ENCODE results near the gene ABT1. TPM values are rescaled to one million over a fixed set of nuclear protein-coding genes. Genes with fewer than 3 reads are reported as not detected.
"Not testable (repeated sequence)": the region's sequence is repeated elsewhere in the genome, so short reads cannot be mapped to it uniquely, and the experiment has no call there.

ABT1 gene
- total RNA-seq: 9.7 to 11.4 TPM (median 10.1 TPM) in 3 replicates
- long read RNA-seq, transcript ABT1-201 (3 exons, 2,949 nt): major isoform, 51 of 52 reads
- long read RNA-seq, partial matches to known transcripts: 0 of 52 reads
- long read RNA-seq, other reads (novel, unspliced or antisense): 1 of 52 reads

DNA sequence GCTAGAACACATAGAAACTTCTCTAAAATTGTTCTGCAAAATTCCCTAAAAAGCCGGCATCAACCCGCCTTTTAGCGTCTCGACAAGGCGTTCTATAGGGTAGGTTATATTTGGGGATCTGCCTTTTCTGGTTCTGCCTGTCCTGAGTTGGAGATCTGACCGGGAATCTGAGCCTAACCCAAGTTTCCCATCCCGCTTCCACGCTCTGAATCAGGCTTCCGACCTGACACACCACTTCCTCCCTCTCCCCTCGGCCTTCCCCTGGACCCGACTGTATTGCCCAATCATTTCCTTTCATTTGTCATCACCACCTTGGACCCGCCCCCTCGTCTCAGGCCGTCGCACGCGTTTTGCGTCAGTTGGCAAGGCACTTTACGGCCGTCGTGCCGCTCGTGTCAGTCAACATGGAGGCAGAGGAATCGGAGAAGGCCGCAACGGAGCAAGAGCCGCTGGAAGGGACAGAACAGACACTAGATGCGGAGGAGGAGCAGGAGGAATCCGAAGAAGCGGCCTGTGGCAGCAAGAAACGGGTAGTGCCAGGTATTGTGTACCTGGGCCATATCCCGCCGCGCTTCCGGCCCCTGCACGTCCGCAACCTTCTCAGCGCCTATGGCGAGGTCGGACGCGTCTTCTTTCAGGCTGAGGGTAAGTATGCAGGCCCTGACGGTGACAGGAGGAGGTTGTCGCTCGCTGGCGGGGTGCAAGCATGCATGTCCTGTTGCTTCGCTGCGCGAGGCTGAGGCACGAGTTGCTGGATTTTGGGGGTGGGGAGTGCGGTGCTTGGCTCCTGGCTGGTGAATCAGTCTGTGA lies at the start of gene ABT1:
TSS of gene ABT1 (plus strand) at position 375 of the 810 bp plus-strand sequence. CDS start at position 405, 30 bp downstream.
- DNase-seq (ENCODE audit: low spot score): peak; percentile 97
- TF ChIP-seq, protein P1, sequence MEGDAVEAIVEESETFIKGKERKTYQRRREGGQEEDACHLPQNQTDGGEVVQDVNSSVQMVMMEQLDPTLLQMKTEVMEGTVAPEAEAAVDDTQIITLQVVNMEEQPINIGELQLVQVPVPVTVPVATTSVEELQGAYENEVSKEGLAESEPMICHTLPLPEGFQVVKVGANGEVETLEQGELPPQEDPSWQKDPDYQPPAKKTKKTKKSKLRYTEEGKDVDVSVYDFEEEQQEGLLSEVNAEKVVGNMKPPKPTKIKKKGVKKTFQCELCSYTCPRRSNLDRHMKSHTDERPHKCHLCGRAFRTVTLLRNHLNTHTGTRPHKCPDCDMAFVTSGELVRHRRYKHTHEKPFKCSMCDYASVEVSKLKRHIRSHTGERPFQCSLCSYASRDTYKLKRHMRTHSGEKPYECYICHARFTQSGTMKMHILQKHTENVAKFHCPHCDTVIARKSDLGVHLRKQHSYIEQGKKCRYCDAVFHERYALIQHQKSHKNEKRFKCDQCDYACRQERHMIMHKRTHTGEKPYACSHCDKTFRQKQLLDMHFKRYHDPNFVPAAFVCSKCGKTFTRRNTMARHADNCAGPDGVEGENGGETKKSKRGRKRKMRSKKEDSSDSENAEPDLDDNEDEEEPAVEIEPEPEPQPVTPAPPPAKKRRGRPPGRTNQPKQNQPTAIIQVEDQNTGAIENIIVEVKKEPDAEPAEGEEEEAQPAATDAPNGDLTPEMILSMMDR (IDR thresholded peaks at IDR 0.05): no peak
- Mint-ChIP-seq H3K9me3 (ENCODE audit: low read depth) (no peaks in the 10 kb centered on the region), H3K4me1 (ENCODE audit: low read depth) (peaks cover 20% of the 10 kb centered on the region), H3K4me3 (ENCODE audit: unreplicated experiment) (no peak within 1 kb of the TSS), H3K27me3 (ENCODE audit: low read depth) (peaks cover 22% of the 10 kb centered on the region), H3K36me3 (ENCODE audit: low read depth) (peaks cover 10% of the 10 kb centered on the region), H3K27ac (ENCODE audit: unreplicated experiment) (no peak within 1 kb of the TSS)

DNA sequence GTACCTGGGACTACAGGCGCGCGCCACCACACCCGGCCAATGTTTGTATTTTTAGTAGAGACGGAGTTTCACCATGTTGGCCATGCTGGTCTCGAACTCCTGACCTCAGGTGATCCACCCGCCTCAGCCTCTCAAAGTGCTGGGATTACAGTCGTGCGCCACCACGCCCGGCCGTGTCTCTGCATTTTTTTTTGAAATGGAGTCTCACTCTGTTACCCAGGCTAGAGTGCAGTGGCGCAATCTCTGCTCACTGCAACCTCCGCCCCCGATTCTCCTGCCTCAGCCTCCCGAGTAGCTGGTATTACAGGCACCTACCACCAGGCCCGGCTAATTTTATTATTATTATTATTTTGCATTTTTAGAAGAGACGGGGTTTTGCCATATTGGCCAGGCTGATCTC lies 49.4 kb upstream of the ABT1 start:
- H3K27ac Mint-ChIP-seq (ENCODE audit: unreplicated experiment); H3K4me3 Mint-ChIP-seq (ENCODE audit: unreplicated experiment); H3K27me3 Mint-ChIP-seq (ENCODE audit: low read depth); H3K9me3 Mint-ChIP-seq (ENCODE audit: low read depth); DNase-seq (ENCODE audit: low spot score): not testable (repeated sequence)
- H3K4me1 Mint-ChIP-seq (ENCODE audit: low read depth): peaks cover 14% of the 10 kb centered on the region
- peaks cover 23% of the 10 kb centered on the region for H3K36me3 Mint-ChIP-seq (ENCODE audit: low read depth)

DNA sequence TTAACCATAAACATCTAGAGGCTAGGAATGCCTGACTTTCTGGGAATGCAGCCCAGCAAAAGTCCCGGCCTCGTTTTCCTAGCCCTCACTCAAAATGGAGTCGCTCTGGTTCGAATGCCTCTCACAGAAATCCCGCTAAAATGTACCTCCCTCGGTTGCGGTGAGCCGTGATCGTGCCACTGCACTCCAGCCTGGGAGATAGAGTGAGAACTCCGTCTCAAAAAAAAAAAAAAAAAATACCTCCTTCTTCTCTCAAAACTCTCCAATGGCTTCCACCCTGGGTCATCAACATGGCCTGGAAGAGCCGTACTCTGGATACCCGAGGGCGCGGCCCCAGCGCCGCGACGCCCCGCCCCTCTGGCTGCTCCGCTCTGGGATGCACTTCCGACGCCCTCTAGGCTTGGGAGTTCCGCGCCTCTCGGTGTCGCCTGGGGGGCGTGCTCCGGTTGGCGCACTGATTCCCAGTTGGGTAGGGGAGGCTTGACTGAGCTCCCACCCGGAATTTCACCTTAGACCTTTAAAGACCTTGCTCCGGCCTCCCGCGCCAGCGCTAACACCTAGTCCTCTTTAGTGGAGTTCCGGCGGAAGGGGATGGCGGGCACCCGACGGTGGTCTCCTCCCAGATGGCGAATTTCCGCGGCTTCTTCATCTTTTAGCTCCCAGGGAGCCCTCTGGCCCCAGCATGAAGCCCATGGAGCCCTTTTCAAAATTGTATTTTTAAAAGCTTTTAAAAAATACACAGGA lies 46.3 kb upstream of the ABT1 start:
- H3K4me1 Mint-ChIP-seq (ENCODE audit: low read depth): peaks cover 18% of the 10 kb centered on the region
- peaks cover 9% of the 10 kb centered on the region for H3K36me3 Mint-ChIP-seq (ENCODE audit: low read depth)
- no peaks in the 10 kb centered on the region for H3K9me3 Mint-ChIP-seq (ENCODE audit: low read depth)
- TF ChIP-seq, protein P1 (IDR thresholded peaks at IDR 0.05): peak; percentile 44
- no peaks in the 10 kb centered on the region for H3K27me3 Mint-ChIP-seq (ENCODE audit: low read depth)
- DNase-seq (ENCODE audit: low spot score): no peak
- peak overlapping the region; percentile 69 for H3K27ac Mint-ChIP-seq (ENCODE audit: unreplicated experiment)
- H3K4me3 Mint-ChIP-seq (ENCODE audit: unreplicated experiment): peak overlapping the region; percentile 78

DNA sequence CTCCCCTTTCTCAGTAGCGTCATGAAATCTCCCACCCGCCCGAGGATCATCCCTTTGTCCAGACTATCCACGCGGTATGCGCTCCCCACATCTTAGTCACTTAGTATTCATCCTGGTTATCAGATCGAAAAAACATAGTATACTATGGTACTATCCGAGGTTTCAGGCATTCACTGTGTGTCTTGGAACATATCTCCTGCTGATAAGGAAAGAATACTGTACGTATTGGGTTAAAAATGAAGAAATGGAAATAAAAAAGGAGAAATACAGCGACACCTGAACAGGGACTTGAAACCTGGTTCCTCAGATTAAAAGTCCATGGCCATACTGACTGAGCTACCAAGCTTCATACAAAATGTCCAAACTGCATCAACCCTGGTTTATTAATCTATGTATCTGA lies 44.5 kb upstream of the ABT1 start:
- Mint-ChIP-seq H3K4me3 (ENCODE audit: unreplicated experiment) (no peak overlapping the region), H3K27ac (ENCODE audit: unreplicated experiment) (no peak overlapping the region), H3K27me3 (ENCODE audit: low read depth) (no peaks in the 10 kb centered on the region), H3K9me3 (ENCODE audit: low read depth) (no peaks in the 10 kb centered on the region), H3K36me3 (ENCODE audit: low read depth) (no peaks in the 10 kb centered on the region), H3K4me1 (ENCODE audit: low read depth) (peaks cover 32% of the 10 kb centered on the region)
- TF ChIP-seq, protein P1 (IDR thresholded peaks at IDR 0.05): no peak
- no peak for DNase-seq (ENCODE audit: low spot score)

DNA sequence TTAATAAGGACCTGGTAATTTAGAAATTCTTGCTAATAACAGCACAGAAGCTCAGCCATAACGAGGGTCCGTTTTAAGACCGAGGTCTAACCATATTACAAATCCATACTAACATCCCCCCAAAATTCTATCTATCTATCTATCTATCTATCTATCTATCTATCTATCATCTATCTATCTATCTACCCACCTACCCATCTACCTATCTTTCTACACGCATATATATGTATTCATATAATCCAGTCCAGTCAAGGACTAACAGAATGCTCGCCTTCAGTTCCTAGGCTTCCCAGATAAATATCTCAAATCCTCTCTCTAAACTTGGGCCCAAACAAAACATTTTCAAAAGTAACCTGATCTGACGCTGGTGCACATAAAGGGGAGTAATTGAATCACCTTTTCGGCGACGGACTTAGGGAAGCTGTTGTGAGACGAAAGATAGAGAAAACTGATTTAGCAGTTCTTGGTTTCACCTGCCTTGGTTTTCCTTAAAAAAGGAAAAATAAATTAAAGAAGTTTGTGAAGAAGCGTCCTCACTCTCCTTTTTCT lies 44.0 kb upstream of the ABT1 start:
- Mint-ChIP-seq H3K27ac (ENCODE audit: unreplicated experiment) (no peak overlapping the region), H3K4me1 (ENCODE audit: low read depth) (peaks cover 32% of the 10 kb centered on the region), H3K4me3 (ENCODE audit: unreplicated experiment) (no peak overlapping the region), H3K9me3 (ENCODE audit: low read depth) (no peaks in the 10 kb centered on the region), H3K36me3 (ENCODE audit: low read depth) (no peaks in the 10 kb centered on the region), H3K27me3 (ENCODE audit: low read depth) (no peaks in the 10 kb centered on the region)
- no peak for DNase-seq (ENCODE audit: low spot score)
- TF ChIP-seq, protein P1 (IDR thresholded peaks at IDR 0.05): no peak

Data from chondrocyte (in vitro differentiated cells).